COLO668 (cell line): ENCODE results near the gene MRPS15.

Experiments used
- DNase-seq: peaks from one replicate; lab custom pipeline; 2025; ENCODE audit not compliant: unreplicated experiment; lab: John Stamatoyannopoulos, UW

MRPS15 gene

DNA sequence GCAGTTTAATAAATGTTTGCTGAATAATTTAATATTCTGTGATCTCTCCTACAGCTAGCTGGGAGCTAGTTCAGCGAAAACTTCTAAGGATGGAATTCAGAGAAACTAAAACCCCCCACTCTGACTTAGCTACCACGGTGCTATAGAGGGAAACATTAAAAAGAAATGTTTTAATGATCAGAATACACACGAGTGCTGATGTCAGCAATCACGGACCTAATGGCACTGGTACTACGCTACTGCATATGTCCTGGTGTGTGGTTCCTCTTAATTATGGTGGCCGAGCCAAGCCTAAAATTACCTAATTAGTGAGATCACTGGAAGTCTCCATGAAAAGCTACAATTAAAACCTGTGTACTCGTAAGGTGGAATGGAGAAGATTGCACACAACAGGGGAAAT lies 42.5 kb downstream of the MRPS15 start:
- DNase-seq = no peak

DNA sequence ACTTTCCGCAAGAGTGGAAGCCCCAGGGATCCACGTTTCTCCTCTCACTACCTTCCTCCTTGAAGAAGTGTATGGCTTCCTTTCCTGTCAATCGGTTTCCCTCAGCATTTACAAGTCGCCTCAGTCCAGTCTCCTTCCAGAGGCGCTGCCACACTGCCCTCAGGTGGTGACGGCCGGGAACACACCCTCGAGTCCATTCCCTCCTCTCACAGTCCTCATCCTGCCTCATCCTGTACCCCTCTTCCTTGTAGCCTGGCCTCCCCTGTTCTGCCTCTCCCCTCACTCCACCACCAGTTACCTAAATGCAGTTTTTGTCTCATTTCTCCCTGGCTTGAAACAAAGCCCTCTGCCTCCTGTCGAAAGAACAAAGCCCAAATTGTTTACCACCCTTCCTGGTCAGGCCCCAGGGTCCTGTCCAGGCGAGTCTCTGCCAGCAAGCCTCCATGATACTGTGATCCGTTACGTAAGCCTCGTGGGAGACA lies 43.3 kb downstream of the MRPS15 start:
- DNase-seq = peak; percentile 88

DNA sequence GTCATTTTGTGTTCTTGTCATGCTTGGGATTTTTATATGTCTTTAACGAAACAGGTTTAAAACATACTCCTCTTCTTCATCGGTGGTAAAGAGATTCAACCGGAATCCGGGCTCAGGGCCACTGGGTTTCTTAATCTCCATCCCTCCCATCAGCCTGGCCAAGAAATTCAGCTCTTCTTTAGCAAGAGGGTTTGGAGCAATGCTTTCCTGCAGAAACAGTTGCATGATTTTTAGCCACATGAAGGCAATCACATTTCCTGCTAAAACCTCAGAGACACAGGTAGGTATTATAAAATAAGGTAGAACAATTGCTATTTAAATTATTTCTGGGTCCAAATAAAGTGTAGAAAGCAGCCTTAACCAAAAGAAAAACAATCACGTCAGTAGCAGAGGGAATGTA lies 43.8 kb downstream of the MRPS15 start:
- no peak for DNase-seq

DNA sequence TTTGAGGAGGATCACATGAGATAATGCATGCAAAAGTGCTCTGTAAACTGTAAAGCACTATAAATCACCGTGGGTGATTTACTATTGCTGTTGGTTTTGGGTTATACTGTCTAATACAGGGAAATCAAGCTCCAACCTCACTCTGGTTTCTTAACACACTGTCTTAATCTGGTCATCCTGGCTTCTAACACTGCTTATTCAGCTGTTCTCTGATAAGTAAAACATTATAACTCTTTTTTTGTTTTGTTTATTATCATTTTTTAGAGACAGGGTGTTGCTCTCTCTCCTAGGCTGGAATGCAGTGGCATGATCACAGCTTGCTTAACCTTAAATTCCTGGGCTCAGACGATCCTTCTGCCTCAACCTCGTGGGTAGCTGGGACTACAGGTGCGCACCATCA lies 44.6 kb downstream of the MRPS15 start:
- no peak for DNase-seq

- no peak for DNase-seq
These were observed 45.0 kb downstream of the MRPS15 start for GRCh38 chr1:36419140-36419539.

DNA sequence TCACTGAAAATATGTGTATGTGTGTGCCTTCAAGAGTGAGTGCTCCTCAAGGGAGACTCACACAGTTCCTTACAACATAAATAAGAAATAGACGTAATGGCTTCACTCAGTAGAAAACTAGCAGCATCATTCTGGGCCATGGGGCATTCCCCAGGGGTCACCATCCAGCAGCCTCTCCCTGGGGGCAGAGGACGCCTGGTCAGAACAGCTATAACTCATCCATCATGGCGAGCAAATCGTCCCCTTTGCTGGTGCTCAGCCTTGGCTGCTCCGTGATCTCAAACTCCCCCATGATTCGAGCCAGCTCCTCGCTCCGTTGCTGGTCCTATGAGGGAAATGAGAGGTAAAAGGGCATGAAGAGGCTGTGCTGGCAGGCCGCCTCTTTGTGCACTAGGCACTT lies 46.3 kb downstream of the MRPS15 start:
- DNase-seq = no peak

DNA sequence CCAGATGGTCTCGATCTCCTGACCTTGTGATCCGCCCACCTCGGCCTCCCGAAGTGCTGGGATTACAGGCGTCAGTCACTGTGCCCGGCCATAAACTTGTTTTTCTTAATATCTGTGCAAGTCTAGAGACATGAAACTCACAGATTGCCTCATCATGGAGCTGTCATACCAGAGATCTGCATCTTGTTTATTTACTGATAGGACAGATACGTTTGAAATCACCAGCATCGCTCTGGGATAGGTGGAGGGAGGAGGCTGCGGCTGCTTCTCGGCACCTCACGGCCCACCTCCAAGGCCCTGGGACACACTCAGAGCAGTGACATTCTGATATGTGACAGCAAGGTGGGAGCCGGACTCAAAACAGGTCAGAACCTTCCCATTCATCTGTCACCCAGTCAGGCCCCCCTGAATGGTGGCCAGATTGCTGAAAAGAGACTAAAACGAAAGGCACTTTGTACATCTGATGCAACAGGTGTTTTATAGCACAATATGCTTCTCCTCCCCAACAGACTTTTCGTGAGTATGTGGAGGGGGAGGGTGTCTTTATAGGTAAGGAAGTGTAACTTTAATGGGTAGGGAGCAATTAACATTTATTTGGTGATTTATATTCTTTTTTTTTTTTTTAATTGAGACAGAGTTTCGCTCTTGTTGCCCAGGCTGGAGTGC lies 48.4 kb downstream of the MRPS15 start:
- DNase-seq = no peak

- no peak for DNase-seq
These were observed 49.8 kb downstream of the MRPS15 start for GRCh38 chr1:36414384-36414783.

- DNase-seq = peak; percentile 25
These were observed 52.2 kb downstream of the MRPS15 start for GRCh38 chr1:36411674-36412648.

DNA sequence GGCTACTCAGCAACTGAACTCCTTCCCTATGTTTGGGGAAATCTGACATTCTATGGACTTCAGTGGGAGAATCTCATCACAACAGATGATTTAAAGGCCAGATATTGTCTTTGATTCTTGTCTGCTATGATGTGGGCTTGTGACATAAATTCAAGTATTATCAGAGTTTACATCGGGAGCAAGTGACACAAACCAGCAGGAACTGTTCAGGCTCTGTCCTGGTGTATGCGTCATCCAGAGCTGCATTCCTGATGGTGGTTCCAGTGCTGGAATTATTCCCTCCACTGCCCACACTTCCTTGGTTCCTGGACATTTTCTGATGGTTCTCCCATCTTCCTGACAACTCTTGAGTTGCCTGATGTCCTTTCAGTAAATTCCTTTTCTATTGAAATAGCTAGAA lies 55.7 kb downstream of the MRPS15 start:
- no peak for DNase-seq

GRCh38 chr1:36406440-36406839 lies 57.7 kb downstream of the MRPS15 start:
- DNase-seq = no peak
